Right lobe of liver (tissue), 4 donors: Measurements from ENCODE around the gene MARK2.

Source experiments
- POLR2A ChIP-seq: fragments of 450-650 bp; IDR thresholded peaks from one replicate; pipeline ENCODE4 v1.6.1; 2017; ENCODE audit warnings: antibody characterized with exemption, mild to moderate bottlenecking
- TF ChIP-seq, protein P1 (sequence below), 4 donors: fragments of 200-600 bp in 3 of 4; fragments of 450-650 bp in 1 of 4; IDR thresholded peaks; one replicate each; pipeline versions ENCODE4 v1.5.1 to v1.8.0; 2016 to 2022; ENCODE audit warnings: antibody characterized with exemption in 4 of 4, mild to moderate bottlenecking in 2 of 4
- donor health status: DM: no; HTN: no; CAD: no.
- donor health status: DM: no; HTN: no; CAD: no.
- donor health status: DM: no; HTN: yes; CAD: no.

DNA sequence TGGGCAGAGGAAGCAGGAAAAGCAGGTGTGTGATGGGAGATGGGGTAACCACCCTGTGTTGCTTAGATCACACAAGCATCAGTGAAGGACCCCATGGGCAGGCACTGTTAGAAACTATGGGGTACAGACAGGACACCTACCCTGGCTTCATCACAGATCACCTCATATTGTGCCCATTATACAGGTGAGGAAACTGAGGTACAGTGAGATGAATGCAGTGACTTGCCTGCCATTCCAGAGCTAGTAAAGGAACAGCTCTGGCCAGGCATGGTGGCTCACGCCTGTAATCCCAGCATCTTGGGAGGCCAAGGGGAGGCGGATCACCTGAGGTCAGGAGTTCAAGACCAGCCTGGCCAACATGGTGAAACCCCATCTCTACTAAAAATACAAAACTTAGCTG, 5.9 kb upstream of the MARK2 start:
- TF ChIP-seq, protein P1, sequence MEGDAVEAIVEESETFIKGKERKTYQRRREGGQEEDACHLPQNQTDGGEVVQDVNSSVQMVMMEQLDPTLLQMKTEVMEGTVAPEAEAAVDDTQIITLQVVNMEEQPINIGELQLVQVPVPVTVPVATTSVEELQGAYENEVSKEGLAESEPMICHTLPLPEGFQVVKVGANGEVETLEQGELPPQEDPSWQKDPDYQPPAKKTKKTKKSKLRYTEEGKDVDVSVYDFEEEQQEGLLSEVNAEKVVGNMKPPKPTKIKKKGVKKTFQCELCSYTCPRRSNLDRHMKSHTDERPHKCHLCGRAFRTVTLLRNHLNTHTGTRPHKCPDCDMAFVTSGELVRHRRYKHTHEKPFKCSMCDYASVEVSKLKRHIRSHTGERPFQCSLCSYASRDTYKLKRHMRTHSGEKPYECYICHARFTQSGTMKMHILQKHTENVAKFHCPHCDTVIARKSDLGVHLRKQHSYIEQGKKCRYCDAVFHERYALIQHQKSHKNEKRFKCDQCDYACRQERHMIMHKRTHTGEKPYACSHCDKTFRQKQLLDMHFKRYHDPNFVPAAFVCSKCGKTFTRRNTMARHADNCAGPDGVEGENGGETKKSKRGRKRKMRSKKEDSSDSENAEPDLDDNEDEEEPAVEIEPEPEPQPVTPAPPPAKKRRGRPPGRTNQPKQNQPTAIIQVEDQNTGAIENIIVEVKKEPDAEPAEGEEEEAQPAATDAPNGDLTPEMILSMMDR (IDR thresholded peaks at IDR 0.05), result no peak
- TF ChIP-seq POLR2A, result no peak
